Dendritic cell treated with granulocyte-macrophage colony-stimulating factor and Interleukin-4, amounts not matched to agents 40 ng/mL and 50 ng/mL, for 4 days (primary cell): ENCODE measurements around the gene SMPDL3B.
A peak's percentile ranks its signal among the peaks of the same experiment; 100 is the strongest.

Experiments used
- H3K27ac Mint-ChIP-seq: one replicate; pipeline ENCODE4 v1.8.0; 2022; ENCODE audit warnings: mild to moderate bottlenecking, mixed read lengths
- H3K27me3 Mint-ChIP-seq: one replicate; pipeline ENCODE4 v1.8.0; 2022; ENCODE audit warnings: mild to moderate bottlenecking, mixed read lengths
- H3K36me3 Mint-ChIP-seq: one replicate; pipeline ENCODE4 v1.8.0; 2022; ENCODE audit warnings: low read depth, mixed read lengths
- H3K4me1 Mint-ChIP-seq: one replicate; pipeline ENCODE4 v1.8.0; 2022; ENCODE audit warnings: low read depth, mixed read lengths
- H3K4me3 Mint-ChIP-seq: one replicate; pipeline ENCODE4 v1.8.0; 2022; ENCODE audit warnings: mild to moderate bottlenecking, moderate library complexity, mixed read lengths
- H3K9me3 Mint-ChIP-seq: one replicate; pipeline ENCODE4 v1.8.0; 2022; ENCODE audit warnings: mixed read lengths
- intact Hi-C: fragments of 100-400 bp; cut with micrococcal nuclease; formaldehyde crosslinking; loops from one replicate; pipeline ENCODE4 v1.15.0; 2022

Gene SMPDL3B

GRCh38 chr1:27968692-27969091 is 33.9 kb downstream of the SMPDL3B start:
- Mint-ChIP-seq H3K9me3 (no peaks in the 10 kb centered on the region), H3K4me3 (no peak overlapping the region)

GRCh38 chr1:27970401-27970800 is 35.6 kb downstream of the SMPDL3B start:
- Mint-ChIP-seq H3K27ac (no peak overlapping the region), H3K9me3 (no peaks in the 10 kb centered on the region), H3K36me3 (peaks cover 82% of the 10 kb centered on the region), H3K4me3 (no peak overlapping the region), H3K27me3 (no peaks in the 10 kb centered on the region), H3K4me1 (peaks cover 15% of the 10 kb centered on the region)
- intact Hi-C loops, result no loop called here

More at GRCh38 chr1:27968692-27969091, 33.9 kb downstream of the SMPDL3B start:
- Mint-ChIP-seq H3K36me3 (peaks cover 86% of the 10 kb centered on the region), H3K27me3 (no peaks in the 10 kb centered on the region), H3K4me1 (peaks cover 15% of the 10 kb centered on the region), H3K27ac (no peak overlapping the region)
- intact Hi-C loops, result no loop called here

DNA sequence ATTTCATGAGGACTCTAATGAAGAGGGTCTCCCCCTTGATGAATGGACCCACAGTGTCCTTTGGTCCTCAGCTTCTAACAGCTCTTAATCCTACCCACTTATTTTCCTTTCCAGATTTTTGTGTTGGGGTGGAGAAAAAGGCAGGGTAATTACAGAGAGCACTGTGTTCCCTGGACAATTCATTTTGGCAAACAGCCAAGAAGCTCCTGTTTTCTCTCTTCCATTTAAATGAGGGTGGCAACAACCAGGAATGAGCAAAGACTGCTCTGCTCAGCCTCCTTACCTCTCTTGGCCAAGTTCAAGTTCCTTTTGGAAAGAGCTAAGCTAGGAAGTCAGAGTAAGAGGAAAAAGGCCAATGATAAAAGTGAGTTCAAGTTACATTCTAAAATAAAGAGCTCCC is 36.9 kb downstream of the SMPDL3B start:
- Mint-ChIP-seq H3K4me1 (peaks cover 15% of the 10 kb centered on the region), H3K4me3 (no peak overlapping the region), H3K27me3 (no peaks in the 10 kb centered on the region), H3K27ac (no peak overlapping the region), H3K9me3 (no peaks in the 10 kb centered on the region), H3K36me3 (peaks cover 78% of the 10 kb centered on the region)
- intact Hi-C loops, result no loop called here

DNA sequence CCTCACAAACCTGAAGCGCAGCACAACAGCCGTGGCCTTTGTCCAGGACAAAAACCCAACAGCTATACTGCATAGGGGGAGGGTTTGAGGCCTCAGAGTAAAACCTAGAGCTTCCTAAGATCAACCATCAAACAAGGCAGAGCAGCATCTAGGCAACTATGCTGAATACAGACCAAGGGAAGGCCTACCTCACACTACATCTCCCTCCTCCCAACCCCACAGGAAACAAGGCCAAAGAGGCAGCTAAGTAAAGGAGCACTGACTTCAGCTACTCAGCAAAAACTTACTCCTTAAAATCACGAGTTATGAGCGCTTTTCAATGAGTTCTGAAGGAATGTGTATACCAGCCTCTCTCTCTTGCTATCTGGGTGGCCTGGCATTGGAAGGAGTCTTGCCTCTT is 37.3 kb downstream of the SMPDL3B start:
- H3K4me1 Mint-ChIP-seq, result peaks cover 15% of the 10 kb centered on the region
- no peak overlapping the region for H3K27ac Mint-ChIP-seq
- peaks cover 78% of the 10 kb centered on the region for H3K36me3 Mint-ChIP-seq
- no peak overlapping the region for H3K4me3 Mint-ChIP-seq
- H3K27me3 Mint-ChIP-seq, result no peaks in the 10 kb centered on the region
- intact Hi-C loops, result no loop called here
- no peaks in the 10 kb centered on the region for H3K9me3 Mint-ChIP-seq

DNA sequence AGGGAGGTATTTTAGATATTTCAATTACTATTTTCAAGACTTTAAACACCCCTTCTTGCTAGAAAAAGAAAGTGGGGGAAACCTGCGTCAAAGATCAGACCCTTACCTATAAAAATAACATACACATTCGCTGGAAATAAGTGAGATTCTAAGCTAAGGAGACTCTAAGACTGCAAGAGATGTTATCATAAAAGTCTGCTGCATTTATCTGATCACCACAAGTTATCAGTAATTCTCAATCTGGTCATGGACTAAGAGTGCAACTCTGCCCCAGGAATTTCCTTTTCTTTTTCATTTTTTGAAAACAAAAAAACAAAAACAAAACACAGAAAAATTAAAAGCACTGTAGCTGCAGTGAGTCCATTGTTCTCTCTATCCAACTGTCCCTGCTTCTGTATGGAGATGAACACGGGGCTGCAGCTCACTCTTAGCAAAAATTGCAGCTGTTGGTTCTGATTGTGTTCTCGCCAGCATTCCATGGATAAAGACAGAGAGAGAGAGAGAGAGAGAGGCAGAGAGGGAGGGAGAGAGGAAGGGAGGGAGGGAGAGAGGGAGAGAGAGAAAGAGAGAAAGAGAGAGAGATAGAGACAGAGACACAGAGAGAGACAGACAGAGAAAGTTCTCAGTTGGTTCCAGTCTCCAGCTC is 39.1 kb downstream of the SMPDL3B start:
- H3K27ac Mint-ChIP-seq, result no peak overlapping the region
- intact Hi-C loops, result no loop called here
- H3K36me3 Mint-ChIP-seq, result peaks cover 78% of the 10 kb centered on the region

GRCh38 chr1:27974417-27974781 is 39.6 kb downstream of the SMPDL3B start:
- Mint-ChIP-seq H3K9me3 (no peaks in the 10 kb centered on the region), H3K27ac (no peak overlapping the region), H3K27me3 (no peaks in the 10 kb centered on the region), H3K4me1 (peaks cover 5% of the 10 kb centered on the region), H3K4me3 (no peak overlapping the region), H3K36me3 (peaks cover 79% of the 10 kb centered on the region)
- intact Hi-C loops, result no loop called here

More for the DNA sequence above, 39.1 kb downstream of the SMPDL3B start:
- H3K4me1 Mint-ChIP-seq, result peaks cover 7% of the 10 kb centered on the region
- H3K27me3 Mint-ChIP-seq, result no peaks in the 10 kb centered on the region
- H3K9me3 Mint-ChIP-seq, result no peaks in the 10 kb centered on the region
- H3K4me3 Mint-ChIP-seq, result no peak overlapping the region

- no peak overlapping the region for H3K27ac Mint-ChIP-seq
- H3K27me3 Mint-ChIP-seq, result no peaks in the 10 kb centered on the region
- peaks cover 6% of the 10 kb centered on the region for H3K4me1 Mint-ChIP-seq
- intact Hi-C loops, result loop anchor here (2.0 kb wide), 1 partner anchor 121 kb away; no protein-coding TSS in a partner anchor
- H3K36me3 Mint-ChIP-seq, result peaks cover 49% of the 10 kb centered on the region
- H3K9me3 Mint-ChIP-seq, result no peaks in the 10 kb centered on the region
- H3K4me3 Mint-ChIP-seq, result no peak overlapping the region
Measured at GRCh38 chr1:27979151-27979858, 44.5 kb downstream of the SMPDL3B start.

- Mint-ChIP-seq H3K27me3 (no peaks in the 10 kb centered on the region), H3K4me3 (no peak overlapping the region), H3K36me3 (peaks cover 49% of the 10 kb centered on the region), H3K27ac (no peak overlapping the region), H3K4me1 (peaks cover 6% of the 10 kb centered on the region), H3K9me3 (no peaks in the 10 kb centered on the region)
- intact Hi-C loops, result loop anchor here (2.0 to 5.0 kb wide), 2 partner anchors 38 to 121 kb away; no protein-coding TSS in a partner anchor
Measured at GRCh38 chr1:27979859-27980201, 45.0 kb downstream of the SMPDL3B start.

GRCh38 chr1:27980216-27980845 is 45.5 kb downstream of the SMPDL3B start:
- no peak overlapping the region for H3K27ac Mint-ChIP-seq
- intact Hi-C loops, result loop anchor here (5.0 kb wide), 1 partner anchor 38 kb away; no protein-coding TSS in a partner anchor
- H3K36me3 Mint-ChIP-seq, result peaks cover 53% of the 10 kb centered on the region
- H3K4me1 Mint-ChIP-seq, result peaks cover 6% of the 10 kb centered on the region
- no peaks in the 10 kb centered on the region for H3K27me3 Mint-ChIP-seq
- no peak overlapping the region for H3K4me3 Mint-ChIP-seq
- H3K9me3 Mint-ChIP-seq, result no peaks in the 10 kb centered on the region

DNA sequence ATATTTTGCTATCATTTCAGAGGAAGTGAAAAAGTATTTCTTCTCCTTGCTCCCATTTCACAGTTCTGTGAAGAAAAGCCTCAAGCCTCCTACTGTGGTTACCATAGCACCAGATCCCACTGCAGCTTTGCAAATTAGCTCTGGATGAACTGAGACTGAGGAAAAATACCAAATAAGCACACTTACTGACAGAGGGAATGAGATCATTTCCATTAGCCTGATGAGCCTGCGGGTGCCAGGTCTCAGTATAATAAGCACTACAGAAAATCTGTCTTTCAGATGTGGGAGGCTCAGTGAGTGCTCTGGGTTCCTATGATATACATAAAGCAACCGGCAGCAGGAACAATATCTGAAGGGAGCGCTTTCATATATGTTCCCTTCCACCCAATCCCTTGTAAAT is 46.3 kb downstream of the SMPDL3B start:
- no peak overlapping the region for H3K4me3 Mint-ChIP-seq
- H3K27ac Mint-ChIP-seq, result no peak overlapping the region

GRCh38 chr1:27990920-27991537 is 56.2 kb downstream of the SMPDL3B start:
- Mint-ChIP-seq H3K9me3 (no peaks in the 10 kb centered on the region), H3K4me1 (peaks cover 16% of the 10 kb centered on the region), H3K27ac (no peak overlapping the region), H3K36me3 (peaks cover 80% of the 10 kb centered on the region), H3K27me3 (no peaks in the 10 kb centered on the region), H3K4me3 (no peak overlapping the region)
- intact Hi-C loops, result no loop called here

More for the DNA sequence above, 46.3 kb downstream of the SMPDL3B start:
- H3K36me3 Mint-ChIP-seq, result peaks cover 56% of the 10 kb centered on the region
- no peaks in the 10 kb centered on the region for H3K9me3 Mint-ChIP-seq
- peaks cover 6% of the 10 kb centered on the region for H3K4me1 Mint-ChIP-seq
- intact Hi-C loops, result loop anchor here (5.0 kb wide), 1 partner anchor 39 kb away; no protein-coding TSS in a partner anchor
- no peaks in the 10 kb centered on the region for H3K27me3 Mint-ChIP-seq

- H3K9me3 Mint-ChIP-seq, result no peaks in the 10 kb centered on the region
- H3K4me3 Mint-ChIP-seq, result no peak overlapping the region
- H3K36me3 Mint-ChIP-seq, result peaks cover 85% of the 10 kb centered on the region
- intact Hi-C loops, result no loop called here
- no peaks in the 10 kb centered on the region for H3K27me3 Mint-ChIP-seq
- peak overlapping the region; percentile 32 for H3K27ac Mint-ChIP-seq
- H3K4me1 Mint-ChIP-seq, result peaks cover 16% of the 10 kb centered on the region
Measured at GRCh38 chr1:27992276-27992675, 57.5 kb downstream of the SMPDL3B start.

GRCh38 chr1:27993241-27993640 is 58.4 kb downstream of the SMPDL3B start:
- Mint-ChIP-seq H3K27ac (peak overlapping the region; percentile 79), H3K27me3 (no peaks in the 10 kb centered on the region), H3K36me3 (peaks cover 85% of the 10 kb centered on the region), H3K9me3 (no peaks in the 10 kb centered on the region), H3K4me3 (no peak overlapping the region), H3K4me1 (peaks cover 16% of the 10 kb centered on the region)
- intact Hi-C loops, result no loop called here

DNA sequence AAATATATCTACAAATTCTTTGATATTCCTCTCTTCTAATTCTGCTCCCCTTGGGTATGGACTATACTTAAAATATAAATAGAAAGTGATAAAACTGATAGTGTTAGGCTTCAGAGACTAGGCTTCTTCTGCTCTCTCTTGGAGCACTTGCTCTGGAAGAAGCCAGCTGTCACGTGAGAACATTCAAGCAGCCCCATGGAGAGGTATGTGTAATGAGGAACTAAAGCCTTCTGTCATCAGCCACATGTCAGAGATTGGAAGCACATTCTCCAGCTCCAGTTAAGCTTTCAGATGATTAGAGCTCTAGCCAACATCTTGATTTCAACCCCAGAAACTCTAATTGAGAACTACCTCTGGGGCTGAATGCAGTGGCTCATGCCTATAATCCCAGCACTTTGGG is 59.3 kb downstream of the SMPDL3B start:
- Mint-ChIP-seq H3K27ac (peak overlapping the region; percentile 79), H3K36me3 (peaks cover 85% of the 10 kb centered on the region), H3K27me3 (no peaks in the 10 kb centered on the region), H3K4me3 (no peak overlapping the region), H3K4me1 (peaks cover 16% of the 10 kb centered on the region), H3K9me3 (no peaks in the 10 kb centered on the region)
- intact Hi-C loops, result no loop called here
